Ovary (tissue), 9 donors: Measurements from ENCODE around the gene SGCD. TPM values are rescaled to one million over a fixed set of nuclear protein-coding genes. Genes with fewer than 3 reads are reported as not detected.

ENCODE experiments used
- DNase-seq, 5 donors: peaks; one replicate each; pipeline ENCODE4 v3.0.0-alpha.2; 2019 to 2020
- H3K27ac ChIP-seq, 2 donors: fragments of 200-600 bp; one replicate each; pipeline versions ENCODE4 v1.5.1 to v1.8.0; 2019 to 2022
- H3K27me3 ChIP-seq: fragments of 200-600 bp; one replicate; pipeline ENCODE4 v1.8.0; 2022
- H3K36me3 ChIP-seq: fragments of 200-600 bp; sonication (generic); one replicate; pipeline ENCODE4 v1.5.1; 2019
- H3K4me1 ChIP-seq: one replicate; pipeline ENCODE4 v1.8.1; 2013; ENCODE audit warnings: mild to moderate bottlenecking, moderate library complexity; ENCODE audit not compliant: insufficient read depth
- H3K4me3 ChIP-seq: fragments of 200-600 bp; sonication (generic); one replicate; pipeline ENCODE4 v1.5.1; 2017
- H3K9me3 ChIP-seq, 2 donors: fragments of 200-600 bp in 1 of 2; sonication (generic) in 1 of 2; one replicate each; pipeline versions ENCODE4 v1.5.1 to v1.8.1; 2013 to 2019; ENCODE audit warnings: mild to moderate bottlenecking in 1 of 2, moderate library complexity in 1 of 2
- EP300 ChIP-seq: sonication (generic); formaldehyde crosslinking; IDR thresholded peaks from one replicate; pipeline ENCODE4 v1.6.1; 2017; ENCODE audit warnings: antibody characterized with exemption
- POLR2A ChIP-seq: fragments of 450-650 bp; IDR thresholded peaks from one replicate; pipeline ENCODE4 v1.6.1; 2017; ENCODE audit warnings: antibody characterized with exemption, mild to moderate bottlenecking, moderate library complexity
- WGBS, 3 donors: extraction: QIAGEN DNeasy Blood & Tissue Kit in 1 of 3; methylation state at CpG; one replicate each; pipeline versions ENCODE4 v1.1.5 to v1.1.7; 2013 to 2017; 5-methylcytosine and 5-hydroxymethylcytosine counted together
- intact Hi-C, 4 donors: fragments of 100-400 bp; cut with DNase I; formaldehyde crosslinking; loops; one replicate each; pipeline versions ENCODE4 v1.11.0 to v1.15.1; 2022 to 2023
- polyA plus RNA-seq, 2 donors: library from polyadenylated mRNA; stranded (reverse); fragments of 200-250 nt in 1 of 2; fragments of 350-450 nt in 1 of 2; fragmentation: Illumina TruSeq in 1 of 2; extraction: RNeasy Lipid Tissue Mini Kit (QIAGEN cat#74804) in 1 of 2; gene quantifications; one replicate each; pipeline ENCODE4 v1.2.3, GENCODE V29; 2013 to 2014
- total RNA-seq, 7 donors: library from RNA; depleted of rRNA in 2 of 7; stranded (reverse); fragments of >200 nt in 2 of 7; fragmentation: NEBNext Ultra II Directional in 3 of 7; extraction: Animal tissue kit (Norgen Biotek cat#: 25700) in 3 of 7; gene quantifications; one replicate each; pipeline versions ENCODE4 v1.1.0 to v1.2.4, GENCODE V29; 2016 to 2023
- TF ChIP-seq, protein P1 (sequence below), 3 donors: fragments of 450-650 bp in 2 of 3; fragments of 200-600 bp in 1 of 3; IDR thresholded peaks; one replicate each; pipeline versions ENCODE4 v1.5.1 to v1.8.0; 2016 to 2022; ENCODE audit warnings: antibody characterized with exemption in 3 of 3, mild to moderate bottlenecking in 1 of 3
- donor health status: DM: no; HTN: no; CAD: no; lungs with moderate emphysema.
- donor health status: DM: no; HTN: no; CAD: no.
- donor health status: Bipolar disorder and iron deficiency.
- donor health status: DM: yes; HTN: yes; CAD: no.
- donor health status: DM: no; HTN: no; CAD: no.
- donor health status: DM: yes; HTN: yes; CAD: no.

Gene SGCD
- total and polyA plus RNA-seq, 9 donors: 3.7 to 24.0 (median 12.9) TPM

DNA sequence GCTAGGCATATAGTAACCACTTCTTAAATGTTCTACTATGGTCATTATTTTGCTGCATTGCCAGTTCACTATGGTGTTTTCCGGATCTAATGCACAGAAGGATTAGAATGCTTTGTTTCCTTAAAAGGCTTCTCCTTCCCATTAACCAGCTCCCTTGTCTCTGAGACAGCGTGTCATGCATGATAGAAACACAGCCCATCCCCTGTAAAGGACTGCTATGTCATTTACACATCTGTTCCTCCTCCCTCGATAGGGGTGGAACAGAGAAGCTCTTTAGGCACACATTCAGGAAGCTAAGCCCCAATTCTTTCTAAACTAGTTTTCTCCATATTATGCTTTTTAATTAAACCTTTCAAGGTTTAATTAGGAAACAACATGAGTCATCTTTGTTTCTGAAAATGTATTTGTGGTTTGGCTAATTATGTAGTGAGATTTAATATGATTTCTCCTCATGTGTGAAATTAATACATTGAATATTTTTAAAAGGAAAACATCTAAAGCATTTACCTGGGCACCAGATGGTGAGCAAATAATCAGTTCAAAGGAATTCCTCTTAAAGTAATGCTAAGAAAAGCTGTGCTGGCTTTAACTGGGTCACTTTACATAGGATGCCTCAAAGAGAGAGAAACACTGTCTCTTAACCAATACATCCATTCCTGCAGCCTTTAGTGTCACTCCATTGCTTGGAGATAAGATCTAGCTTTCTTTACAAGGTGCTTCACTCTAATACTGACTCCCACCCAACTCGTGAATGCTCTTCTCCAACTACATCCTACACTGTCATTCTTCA, 389.8 kb downstream of the SGCD start:
- TF ChIP-seq POLR2A (no peak), EP300 (no peak)
- TF ChIP-seq, protein P1, sequence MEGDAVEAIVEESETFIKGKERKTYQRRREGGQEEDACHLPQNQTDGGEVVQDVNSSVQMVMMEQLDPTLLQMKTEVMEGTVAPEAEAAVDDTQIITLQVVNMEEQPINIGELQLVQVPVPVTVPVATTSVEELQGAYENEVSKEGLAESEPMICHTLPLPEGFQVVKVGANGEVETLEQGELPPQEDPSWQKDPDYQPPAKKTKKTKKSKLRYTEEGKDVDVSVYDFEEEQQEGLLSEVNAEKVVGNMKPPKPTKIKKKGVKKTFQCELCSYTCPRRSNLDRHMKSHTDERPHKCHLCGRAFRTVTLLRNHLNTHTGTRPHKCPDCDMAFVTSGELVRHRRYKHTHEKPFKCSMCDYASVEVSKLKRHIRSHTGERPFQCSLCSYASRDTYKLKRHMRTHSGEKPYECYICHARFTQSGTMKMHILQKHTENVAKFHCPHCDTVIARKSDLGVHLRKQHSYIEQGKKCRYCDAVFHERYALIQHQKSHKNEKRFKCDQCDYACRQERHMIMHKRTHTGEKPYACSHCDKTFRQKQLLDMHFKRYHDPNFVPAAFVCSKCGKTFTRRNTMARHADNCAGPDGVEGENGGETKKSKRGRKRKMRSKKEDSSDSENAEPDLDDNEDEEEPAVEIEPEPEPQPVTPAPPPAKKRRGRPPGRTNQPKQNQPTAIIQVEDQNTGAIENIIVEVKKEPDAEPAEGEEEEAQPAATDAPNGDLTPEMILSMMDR (IDR thresholded peaks at IDR 0.05): no peak
- no peaks in the 10 kb centered on the region for H3K36me3 ChIP-seq
- H3K4me3 ChIP-seq: no peak overlapping the region
- DNase-seq: no peak
- no peaks in the 10 kb centered on the region for H3K27me3 ChIP-seq
- 80 to 88% (median 85%) methylated on average over 4 of the region's 4 CpGs for WGBS, 3 donors
- no peaks in the 10 kb centered on the region for H3K9me3 ChIP-seq
- no peak overlapping the region for H3K27ac ChIP-seq
- intact Hi-C loops: no loop called here
- peaks cover 2% of the 10 kb centered on the region for H3K4me1 ChIP-seq

DNA sequence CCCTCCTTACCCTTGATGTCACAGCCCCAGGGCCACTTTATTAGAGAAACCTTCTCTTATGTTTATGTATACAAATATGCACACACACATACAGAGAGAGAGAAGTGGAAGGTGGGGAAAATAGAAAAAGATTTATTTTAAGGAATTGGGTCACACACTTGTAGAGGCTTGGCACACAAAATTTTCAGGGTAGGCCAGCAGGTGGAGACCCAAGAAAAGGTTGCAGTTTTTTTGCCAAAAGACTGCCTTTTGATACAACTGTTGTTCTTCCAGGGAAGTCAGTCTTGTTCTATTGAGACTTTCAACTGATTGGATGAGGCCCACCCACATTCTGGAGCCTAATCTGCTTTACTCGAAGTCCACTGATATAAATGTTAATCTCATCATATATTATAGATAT, 392.0 kb downstream of the SGCD start:
- no peak overlapping the region for H3K27ac ChIP-seq
- H3K9me3 ChIP-seq: no peaks in the 10 kb centered on the region
- 83 to 90% (median 86%) methylated on average over 1 of the region's 1 CpG for WGBS, 3 donors
- H3K36me3 ChIP-seq: no peaks in the 10 kb centered on the region
- no peaks in the 10 kb centered on the region for H3K4me1 ChIP-seq
- H3K27me3 ChIP-seq: no peaks in the 10 kb centered on the region
- TF ChIP-seq, protein P1 (IDR thresholded peaks at IDR 0.05): no peak
- TF ChIP-seq EP300: no peak
- TF ChIP-seq POLR2A: no peak
- intact Hi-C loops: no loop called here
- no peak for DNase-seq
- H3K4me3 ChIP-seq: no peak overlapping the region

DNA sequence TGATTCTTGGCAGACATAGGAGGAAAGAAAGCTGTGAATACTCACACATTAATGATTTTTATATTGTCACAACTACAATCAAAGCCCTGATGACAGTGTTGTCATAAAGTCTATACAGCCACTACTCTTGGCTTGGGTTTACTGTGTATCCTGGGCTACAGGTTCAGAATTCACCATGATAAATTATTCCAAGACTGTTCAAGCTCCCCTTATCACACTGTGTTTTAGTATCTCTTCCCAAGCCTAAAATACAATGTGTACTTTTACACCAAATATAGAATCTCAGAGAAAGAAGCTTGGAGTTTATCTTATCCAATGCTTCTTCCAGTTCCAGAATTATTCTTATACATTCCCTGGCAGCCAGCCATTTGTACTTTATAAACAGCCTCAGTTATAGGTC, 395.4 kb downstream of the SGCD start:
- Histone ChIP-seq H3K27me3 (no peaks in the 10 kb centered on the region), H3K27ac (no peak overlapping the region), H3K4me3 (no peak overlapping the region), H3K4me1 (no peaks in the 10 kb centered on the region), H3K36me3 (no peaks in the 10 kb centered on the region), H3K9me3 (no peaks in the 10 kb centered on the region)
- no peak for DNase-seq
- intact Hi-C loops: no loop called here
- TF ChIP-seq EP300 (no peak), POLR2A (no peak)
- TF ChIP-seq, protein P1 (IDR thresholded peaks at IDR 0.05): no peak

DNA sequence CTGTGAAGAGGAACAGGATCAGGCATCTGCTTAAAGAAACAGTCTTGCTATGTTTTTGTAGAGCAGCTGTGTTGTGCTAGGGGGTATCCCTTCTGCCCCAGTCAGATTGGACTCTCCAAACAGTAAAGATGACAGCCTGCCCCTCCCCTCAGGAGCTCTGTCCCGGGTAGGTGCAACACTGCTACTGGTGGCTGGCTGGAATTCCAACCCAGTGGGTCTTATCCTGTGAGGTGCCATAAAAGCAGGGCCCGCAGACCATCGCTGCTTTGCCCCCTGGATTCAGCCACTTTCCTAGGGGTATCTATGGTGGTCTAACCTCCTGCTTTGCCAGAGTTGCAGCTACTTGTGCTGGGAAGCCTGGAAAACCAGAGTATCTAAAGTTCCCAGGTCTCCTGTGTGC, 408.5 kb downstream of the SGCD start:
- 71 to 84% (median 80%) methylated on average over 3 of the region's 3 CpGs for WGBS, 3 donors
- no peak for DNase-seq
- intact Hi-C loops: no loop called here
- Histone ChIP-seq H3K4me3 (no peak overlapping the region), H3K4me1 (no peaks in the 10 kb centered on the region), H3K27me3 (no peaks in the 10 kb centered on the region), H3K9me3 (no peaks in the 10 kb centered on the region), H3K36me3 (no peaks in the 10 kb centered on the region), H3K27ac (no peak overlapping the region)
- TF ChIP-seq EP300 (no peak), POLR2A (no peak)
- TF ChIP-seq, protein P1 (IDR thresholded peaks at IDR 0.05): no peak
